Body of pancreas (tissue), 4 donors: ENCODE results near the gene GOLGA6L10.

ENCODE experiments used
- CTCF ChIP-seq, 7 experiments: fragments of 450-650 bp in 4 of 7; fragments of 200-600 bp in 3 of 7; sonication (generic) in 3 of 7; IDR thresholded peaks; one replicate each; pipeline ENCODE4 v1.5.1; 2016 to 2019; ENCODE audit warnings: antibody characterized with exemption in 7 of 7
- POLR2A ChIP-seq, 3 donors: fragments of 450-650 bp; IDR thresholded peaks; one replicate each; pipeline ENCODE4 v1.6.1; 2016; ENCODE audit warnings: antibody characterized with exemption in 3 of 3, mild to moderate bottlenecking in 2 of 3

DNA sequence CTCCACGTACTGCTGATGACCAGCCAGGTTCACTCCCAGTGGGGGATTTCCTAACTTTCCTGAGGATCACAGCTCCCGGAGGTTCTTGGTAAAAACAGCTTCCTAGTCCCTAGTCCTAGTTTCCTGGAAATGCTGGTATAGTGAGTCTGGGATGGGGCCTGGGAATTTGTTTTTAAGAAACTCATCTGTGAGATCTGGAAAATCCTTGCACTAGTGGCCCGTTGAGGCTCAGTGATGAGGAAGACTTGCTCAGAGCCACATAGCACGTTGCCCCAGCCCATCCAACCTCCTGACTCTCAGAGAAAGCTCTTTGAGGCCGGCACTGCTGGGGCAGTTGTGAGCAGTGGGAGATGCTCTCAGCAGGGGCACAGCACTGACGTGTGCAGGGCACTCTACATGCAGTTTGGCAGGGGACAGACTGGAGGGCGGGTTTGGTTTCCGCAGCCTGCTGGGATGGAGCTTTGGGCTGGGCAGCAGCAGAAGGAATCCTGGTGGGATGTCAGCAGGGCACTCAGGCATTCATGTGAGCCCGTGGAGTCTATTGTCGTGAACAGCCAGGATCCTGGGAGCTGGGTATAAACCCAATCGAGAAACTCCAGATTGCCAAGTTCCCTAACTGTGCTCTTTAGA lies 55.1 kb downstream of the GOLGA6L10 start:
- TF ChIP-seq CTCF (IDR thresholded peaks at IDR 0.05) (no peak), POLR2A (IDR thresholded peaks at IDR 0.05) (no peak)
